H1 (cell line): ENCODE data around the gene BIN1. TPM values are rescaled to one million over a fixed set of nuclear protein-coding genes. Genes with fewer than 3 reads are reported as not detected.

ENCODE experiments used
- HDAC6 ChIP-seq: IDR thresholded peaks from one replicate; pipeline ENCODE4 v1.7.1; 2012; ENCODE audit warnings: low read depth, mild to moderate bottlenecking, inconsistent platforms, low read length, moderate library complexity
- JUND ChIP-seq: IDR thresholded peaks from 2 replicates; pipeline ENCODE4 v1.6.1; 2011; ENCODE audit warnings: mild to moderate bottlenecking, improper control_type of control experiment, low read length
- SP2 ChIP-seq: IDR thresholded peaks from 2 replicates; pipeline ENCODE4 v1.6.1; 2012; ENCODE audit warnings: mild to moderate bottlenecking, low read length, inconsistent platforms
- polyA plus RNA-seq, 7 experiments: library from polyadenylated mRNA; depleted of rRNA in 3 of 7; stranded (reverse) in 5 of 7; unstranded in 2 of 7; fragments of >200 nt in 5 of 7; fragments of 200-250 nt in 2 of 7; gene quantifications; 1 replicate in 5 of 7; 2 replicates in 1 of 7; 4 replicates in 1 of 7; pipeline versions ENCODE4 v1.2.1 to v1.2.3, GENCODE V29; 2011 to 2013; ENCODE audit warnings: missing spikeins in 2 of 7, mixed read lengths in 2 of 7
- total RNA-seq: library from RNA; stranded (reverse); fragmentation: NEBNext Ultra II Directional; extraction: Animal tissue kit (Norgen Biotek cat#: 25700); gene quantifications from 2 replicates; pipeline ENCODE4 v1.2.1, GENCODE V29; 2021

Gene BIN1
- total and polyA plus RNA-seq, 2 of the 8 experiments (the other 6 are each of a cell fraction or from before 2014, with no cell fraction given), result 23.6 to 35.6 TPM

GRCh38 chr2:127032621-127033020, 74.3 kb downstream of the BIN1 start (continued):
- TF ChIP-seq JUND (no peak), HDAC6 (no peak), SP2 (no peak)
